Motor neuron (in vitro differentiated cells): ENCODE data around the gene VSTM4. TPM values are rescaled to one million over a fixed set of nuclear protein-coding genes. Genes with fewer than 3 reads are reported as not detected.

Experiments
- ATAC-seq, 8 experiments: fragments of 200-7000 bp; cut with Tn5 transposase; replicated peaks in 6 of 8; 2 replicates each; pipeline ENCODE4 v1.8.0; 2021; ENCODE audit warnings: mild to moderate bottlenecking in 8 of 8, moderate library complexity in 8 of 8
- H3K27ac ChIP-seq, 2 donors: fragments of 250-450 bp; sonication (Bioruptor Pico); 2 replicates each; pipeline ENCODE4 v1.9.0; 2021; ENCODE audit warnings: antibody characterized with exemption in 2 of 2, mild to moderate bottlenecking in 2 of 2, moderate library complexity in 1 of 2
- H3K4me1 ChIP-seq, 2 donors: fragments of 250-450 bp; sonication (Bioruptor Pico); replicated peaks in 1 of 2; 2 replicates each; pipeline ENCODE4 v1.6.1; 2021; ENCODE audit warnings: antibody characterized with exemption in 2 of 2, mild to moderate bottlenecking in 2 of 2, moderate library complexity in 1 of 2
- H3K4me3 ChIP-seq, 5 donors: fragments of 250-450 bp; sonication (Bioruptor Pico); 2 replicates each; pipeline ENCODE4 v1.9.0; 2021; ENCODE audit warnings: antibody characterized with exemption in 5 of 5, mild to moderate bottlenecking in 5 of 5, moderate library complexity in 4 of 5
- WGBS, 10 experiments: fragments of 450-650 bp; shearing (Covaris generic); methylation state at CpG; one replicate each; pipeline ENCODE4 v1.0.0; 2022; 5-methylcytosine and 5-hydroxymethylcytosine counted together
- in situ Hi-C, 9 experiments: fragments of 400-800 bp; cut with MboI; loops; one replicate each; pipeline ENCODE4 v1.15.0; 2021; ENCODE audit warnings: low sequenced_read_pairs in 9 of 9, low pct_unique_long_range_greater_than_20kb in 2 of 9; ENCODE audit not compliant: unreplicated experiment in 9 of 9
- total RNA-seq, 8 experiments: library from RNA; unstranded; fragments of 300-600 nt; gene quantifications; 2 replicates each; pipeline versions ENCODE4 v1.2.3 to v1.2.4, GENCODE V29; 2022

The VSTM4 gene
- total RNA-seq, 8 experiments from 2014 or later = 0.24 to 19.0 (median 2.0) TPM

DNA sequence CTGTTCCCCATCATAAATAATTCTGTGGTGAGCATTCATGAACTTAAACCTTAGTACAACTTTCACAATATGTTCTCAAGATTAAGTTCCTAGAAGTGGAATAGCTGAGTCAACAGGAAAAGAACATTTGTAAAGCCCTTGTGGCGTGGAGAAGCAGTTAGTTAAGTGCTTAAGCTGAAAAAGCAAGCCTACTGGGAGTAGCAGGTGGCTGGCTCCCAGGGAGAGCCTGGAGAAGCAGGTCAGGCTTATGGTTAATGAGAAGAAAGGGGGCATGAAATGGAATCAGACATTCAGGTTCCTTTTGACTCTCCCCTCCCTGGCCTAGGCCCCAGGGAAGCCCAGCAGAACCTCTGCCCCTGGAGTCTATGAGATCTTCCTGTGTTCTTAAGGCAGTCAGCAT is 35.3 kb downstream of the VSTM4 start:
- Histone ChIP-seq H3K27ac (no peak overlapping the region), H3K4me1 (peaks cover 10 to 16% of the 10 kb centered on the region in 2 donors), H3K4me3 (no peak overlapping the region)
- in situ Hi-C loops = no loop called here
- ATAC-seq = no peak
- 0 to 100% (median 71%) methylated on average over 1 of the region's 1 CpG; no CpG with 5 or more reads in 1 of the 10 experiments for whole genome bisulfite sequencing, 10 experiments

DNA sequence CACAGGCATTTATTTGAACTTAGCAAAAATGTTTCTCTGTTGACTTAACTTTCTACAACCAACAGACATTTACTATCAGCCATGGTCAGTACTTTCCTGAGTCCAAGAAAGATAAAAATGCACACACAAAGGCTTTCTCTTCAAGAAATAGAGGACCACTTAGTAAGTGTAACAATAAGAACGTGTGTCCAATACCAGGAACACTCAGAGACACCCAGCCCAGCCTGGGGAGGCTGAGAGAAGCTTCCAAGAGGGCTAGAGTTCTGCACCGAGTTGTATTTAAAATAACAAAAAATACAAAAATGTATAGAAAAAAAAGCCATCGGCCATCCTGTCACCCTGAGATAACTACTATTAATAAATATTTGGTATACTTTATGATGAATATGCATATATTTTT is 35.8 kb downstream of the VSTM4 start:
- H3K4me1 ChIP-seq = peaks cover 10 to 16% of the 10 kb centered on the region in 2 donors
- no peak overlapping the region for H3K4me3 ChIP-seq
- WGBS, 10 experiments = 38 to 90% (median 71%) methylated on average over 2 to 3 of the region's 3 CpGs; no CpG with 5 or more reads in 2 of the 10 experiments
- H3K27ac ChIP-seq = no peak overlapping the region
- in situ Hi-C loops = no loop called here
- ATAC-seq = no peak

DNA sequence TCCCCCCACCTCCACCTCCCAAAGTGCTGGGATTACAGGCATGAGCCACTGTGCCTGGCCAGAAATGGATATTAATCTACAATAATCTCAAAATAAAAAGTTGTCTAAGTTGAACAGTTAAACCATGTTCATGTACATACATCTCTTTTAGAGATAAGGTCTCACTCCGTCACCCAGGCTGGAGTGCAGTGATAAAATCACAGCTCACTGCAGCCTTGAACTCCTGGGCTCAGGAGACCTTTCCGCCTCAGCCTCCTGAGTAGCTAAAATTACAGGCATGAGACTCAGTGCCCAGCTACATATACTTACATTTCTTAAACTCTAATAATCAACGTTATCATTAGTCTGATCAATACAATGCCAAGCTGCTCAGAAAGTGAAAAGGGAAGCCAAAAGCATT is 36.2 kb downstream of the VSTM4 start:
- WGBS, 10 experiments = 40 to 100% (median 78%) methylated on average over 1 to 3 of the region's 3 CpGs; no CpG with 5 or more reads in 1 of the 10 experiments
- H3K4me3 ChIP-seq = no peak overlapping the region
- no peak for ATAC-seq
- H3K27ac ChIP-seq = no peak overlapping the region
- in situ Hi-C loops = no loop called here
- peaks cover 10 to 16% of the 10 kb centered on the region in 2 donors for H3K4me1 ChIP-seq

DNA sequence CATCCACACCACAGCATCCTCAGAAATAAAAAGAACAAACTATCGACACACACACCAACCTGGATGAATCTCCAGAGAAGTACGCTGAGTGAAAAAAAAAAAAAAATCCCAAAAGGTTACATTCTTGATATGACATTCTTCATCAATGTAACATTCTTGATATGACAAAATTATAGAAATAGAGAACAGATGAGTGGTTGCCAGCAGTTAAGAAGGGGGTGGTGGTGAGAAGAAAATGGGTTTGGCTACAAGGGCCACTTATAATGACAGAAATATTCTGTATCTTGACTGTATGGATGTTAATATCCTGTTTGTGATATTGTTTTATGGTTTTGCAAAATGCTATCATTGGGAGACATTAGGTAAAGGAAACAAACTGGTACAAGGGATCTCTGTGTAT is 36.9 kb downstream of the VSTM4 start:
- no peak overlapping the region for H3K4me3 ChIP-seq
- H3K4me1 ChIP-seq = peaks cover 7 to 10% of the 10 kb centered on the region in 2 donors
- 64 to 100% (median 98%) methylated on average over 1 to 2 of the region's 2 CpGs; no CpG with 5 or more reads in 2 of the 10 experiments for WGBS, 10 experiments
- in situ Hi-C loops = no loop called here
- no peak overlapping the region for H3K27ac ChIP-seq
- ATAC-seq = no peak

DNA sequence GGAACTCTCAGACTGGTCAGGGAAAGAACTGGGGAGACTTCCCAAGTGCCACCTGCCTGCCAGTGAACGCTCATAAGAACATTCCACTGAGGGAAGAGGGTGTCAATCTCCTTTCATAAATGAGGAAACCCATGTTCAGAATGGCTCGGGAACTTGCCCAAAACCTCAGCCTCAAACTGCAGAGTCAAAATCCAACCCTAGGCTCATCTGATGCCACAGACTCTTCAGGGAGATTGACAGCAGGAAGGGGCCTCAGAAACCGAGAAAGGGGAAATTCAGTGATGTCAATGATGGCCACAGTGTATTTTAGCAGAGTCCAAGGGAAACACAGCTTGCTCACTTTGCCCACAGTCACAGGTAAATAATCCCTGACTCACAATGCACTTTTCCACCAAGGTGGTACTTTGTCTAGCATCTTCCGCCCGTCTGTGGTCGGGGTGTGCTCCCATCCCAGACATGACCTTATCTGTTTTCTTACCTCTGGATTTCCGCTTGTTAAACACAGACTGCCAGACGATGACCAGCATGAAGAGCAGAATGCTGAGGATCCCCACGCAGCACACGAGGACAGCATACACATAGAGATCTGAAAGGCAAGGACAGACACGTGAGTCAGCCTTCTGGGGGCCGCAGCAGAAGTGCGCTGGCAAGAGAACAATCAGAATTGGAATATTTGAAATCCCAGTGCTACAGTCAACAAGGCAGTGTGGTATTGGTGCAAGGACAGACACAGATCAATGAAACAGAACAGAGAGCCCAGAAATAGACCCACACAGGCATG is 38.4 kb downstream of the VSTM4 start:
- Histone ChIP-seq H3K4me3 (no peak overlapping the region), H3K4me1 (no peaks in the 10 kb centered on the region), H3K27ac (no peak overlapping the region)
- peak in 2 of 8 experiments; percentile 17 to 67 for ATAC-seq
- in situ Hi-C loops = no loop called here
- WGBS, 10 experiments = 67 to 94% (median 84%) methylated on average over 1 to 11 of the region's 13 CpGs

DNA sequence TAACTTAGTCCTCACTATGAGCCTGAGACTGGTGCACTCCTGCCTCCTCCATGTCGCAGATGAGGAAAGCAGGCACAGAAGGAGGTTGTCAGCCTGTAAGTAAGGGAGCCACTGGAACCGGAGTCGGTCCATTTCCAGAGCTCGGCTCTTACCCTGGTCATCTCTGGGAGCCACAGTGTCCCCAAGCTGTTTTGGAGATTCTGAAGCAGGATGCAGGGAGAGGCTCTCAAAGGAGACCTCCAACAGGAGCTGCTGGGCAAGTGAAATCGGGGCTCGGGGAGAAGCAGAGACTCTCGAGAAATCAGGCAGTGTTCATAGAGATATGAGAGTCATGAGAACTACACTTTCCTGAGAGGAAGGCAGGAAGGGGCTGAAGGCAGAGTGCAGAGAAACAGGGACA is 39.0 kb downstream of the VSTM4 start:
- no peak overlapping the region for H3K27ac ChIP-seq
- no peaks in the 10 kb centered on the region for H3K4me1 ChIP-seq
- WGBS, 10 experiments = 52 to 100% (median 96%) methylated on average over 1 to 7 of the region's 7 CpGs; no CpG with 5 or more reads in 4 of the 10 experiments
- ATAC-seq = no peak
- no peak overlapping the region for H3K4me3 ChIP-seq
- in situ Hi-C loops = no loop called here

DNA sequence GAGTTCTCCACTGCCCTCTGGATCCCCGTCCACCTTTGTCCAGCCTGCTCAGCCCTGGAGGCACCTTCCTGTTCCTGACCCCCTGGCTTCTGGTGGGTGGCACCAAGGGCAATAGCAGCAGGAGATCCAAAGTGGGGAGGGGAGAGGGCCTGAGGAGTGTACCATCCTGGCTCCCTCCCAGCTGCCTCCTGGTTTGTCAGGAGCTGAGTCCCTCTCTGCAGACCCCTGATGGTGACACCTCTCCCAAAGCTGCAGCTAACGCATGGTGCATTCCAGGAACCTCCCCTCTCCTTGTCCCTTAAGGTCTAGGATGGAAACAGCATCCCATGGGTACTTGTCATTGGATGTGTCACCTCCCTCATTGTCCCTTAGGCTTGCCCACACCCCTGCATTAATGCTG is 39.6 kb downstream of the VSTM4 start:
- no peak overlapping the region for H3K27ac ChIP-seq
- H3K4me1 ChIP-seq = no peaks in the 10 kb centered on the region
- no peak overlapping the region for H3K4me3 ChIP-seq
- no peak for ATAC-seq
- 20 to 100% (median 86%) methylated on average over 1 to 2 of the region's 2 CpGs; no CpG with 5 or more reads in 4 of the 10 experiments for WGBS, 10 experiments
- in situ Hi-C loops = no loop called here

DNA sequence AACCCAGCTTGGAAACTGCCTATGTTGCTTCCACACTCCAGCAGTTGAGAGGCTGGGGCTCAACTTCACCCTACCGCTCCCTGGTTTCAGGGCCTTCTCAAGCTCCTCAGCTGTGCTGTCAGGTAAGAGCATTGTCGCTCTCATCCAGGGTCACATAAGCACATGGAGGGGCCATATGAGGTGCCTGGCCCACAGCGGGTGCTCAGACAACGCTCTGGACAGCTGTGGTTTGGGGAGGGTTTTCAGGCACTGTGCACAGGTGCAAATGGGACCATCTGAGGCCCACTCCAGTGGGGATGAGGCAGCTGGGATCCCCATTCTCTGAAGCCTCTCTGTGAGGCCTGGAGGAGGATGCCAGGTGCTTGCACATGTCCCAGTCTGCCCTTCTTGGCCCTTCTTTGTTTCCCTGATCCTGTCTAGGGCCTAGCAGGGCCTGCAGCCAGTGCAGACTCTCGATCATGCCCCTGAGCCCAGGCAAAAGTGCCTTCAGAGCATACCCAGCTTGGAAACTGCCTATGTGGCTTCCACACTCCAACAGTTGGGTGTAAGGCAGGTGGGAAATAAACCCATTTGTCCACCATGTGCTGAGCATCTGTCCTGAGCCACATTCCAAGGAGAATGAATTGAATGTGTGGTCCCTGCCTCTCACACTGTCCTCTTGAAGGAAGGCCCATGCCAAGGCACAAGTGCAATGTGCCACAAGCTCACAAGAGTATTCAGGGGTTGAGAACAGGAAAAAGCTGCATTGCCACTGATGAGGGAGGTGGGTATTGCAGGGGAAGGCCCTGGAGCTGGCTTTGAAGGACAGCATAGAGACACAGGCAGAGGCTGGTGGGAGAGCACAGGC is 40.3 kb downstream of the VSTM4 start:
- Histone ChIP-seq H3K4me1 (no peaks in the 10 kb centered on the region), H3K27ac (no peak overlapping the region), H3K4me3 (no peak overlapping the region)
- in situ Hi-C loops = no loop called here
- ATAC-seq = peak in 1 of 8 experiments; percentile 19
- 75 to 100% (median 100%) methylated on average over 1 to 3 of the region's 5 CpGs; no CpG with 5 or more reads in 5 of the 10 experiments for WGBS, 10 experiments

DNA sequence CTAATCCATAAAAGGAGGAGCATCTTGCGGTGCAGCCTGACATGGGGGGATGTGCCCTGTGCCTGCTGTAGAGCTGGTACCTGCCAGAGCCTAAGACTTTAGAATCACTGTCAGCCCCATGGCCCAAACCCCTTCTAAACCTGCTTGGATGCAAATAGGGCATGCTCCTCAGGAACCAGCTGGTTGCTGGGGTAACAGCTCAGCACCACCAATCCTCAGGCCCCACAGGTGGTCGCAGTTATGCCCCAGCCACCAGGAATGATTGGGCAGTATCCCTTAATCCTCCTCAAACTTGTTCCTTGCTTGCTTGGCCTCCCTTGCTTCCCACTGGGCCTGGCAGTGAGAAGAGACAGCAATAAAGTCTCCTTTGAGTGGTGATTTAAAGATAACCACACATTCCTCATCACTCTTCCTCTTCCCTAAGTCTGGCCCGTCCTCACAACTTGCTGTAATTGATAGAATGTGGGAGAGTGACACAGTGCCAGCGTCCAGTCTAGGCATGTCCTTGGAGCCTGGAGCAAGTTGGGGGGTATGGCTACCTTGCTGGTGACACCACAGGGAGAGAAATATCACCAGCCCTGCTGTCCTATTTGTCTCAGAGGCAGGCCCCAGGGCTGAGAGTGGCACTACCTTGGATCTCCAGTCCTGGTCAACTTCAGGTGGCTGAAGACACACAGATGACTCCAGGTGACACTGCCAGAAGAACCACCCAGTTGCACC is 43.0 kb downstream of the VSTM4 start:
- Histone ChIP-seq H3K27ac (no peak overlapping the region), H3K4me1 (no peaks in the 10 kb centered on the region), H3K4me3 (no peak overlapping the region)
- 77 to 100% methylated on average over 1 to 3 of the region's 4 CpGs; no CpG with 5 or more reads in 8 of the 10 experiments for whole genome bisulfite sequencing, 10 experiments
- no peak for ATAC-seq
- in situ Hi-C loops = no loop called here

DNA sequence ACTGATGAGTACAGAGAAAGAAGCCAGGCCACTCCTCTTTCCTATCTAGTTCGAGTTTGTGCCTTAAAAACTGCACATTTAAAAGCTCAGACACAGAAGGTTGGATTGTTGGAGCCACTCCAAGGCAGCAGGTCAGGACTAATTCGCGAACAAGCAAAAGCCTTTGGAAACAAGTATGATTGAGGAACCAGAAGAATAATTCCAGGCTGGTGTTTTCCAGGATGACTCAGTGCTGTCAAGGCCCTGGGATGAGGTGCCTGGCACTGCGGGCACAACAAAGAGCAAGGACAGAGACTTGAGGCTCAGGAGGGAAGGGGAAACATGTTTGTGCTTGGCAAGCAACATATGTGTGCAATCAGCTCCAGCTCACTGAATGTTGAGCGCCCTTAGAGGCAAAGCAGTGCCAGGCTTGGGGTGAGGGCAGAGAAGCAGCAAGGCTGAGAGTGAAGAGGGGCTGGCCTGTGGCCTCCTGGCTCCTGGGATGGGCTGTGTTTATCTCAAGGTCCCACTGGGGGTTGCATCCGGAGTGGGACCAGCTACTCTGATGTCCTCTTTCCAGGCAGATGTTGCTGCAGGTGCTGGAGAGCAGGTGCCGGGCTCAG is 44.1 kb downstream of the VSTM4 start:
- in situ Hi-C loops = no loop called here
- H3K4me3 ChIP-seq = no peak overlapping the region
- H3K27ac ChIP-seq = no peak overlapping the region
- no peaks in the 10 kb centered on the region for H3K4me1 ChIP-seq
- ATAC-seq = peak in 1 of 8 experiments; percentile 63
- 21 to 100% (median 78%) methylated on average over 1 to 6 of the region's 7 CpGs for WGBS, 10 experiments

DNA sequence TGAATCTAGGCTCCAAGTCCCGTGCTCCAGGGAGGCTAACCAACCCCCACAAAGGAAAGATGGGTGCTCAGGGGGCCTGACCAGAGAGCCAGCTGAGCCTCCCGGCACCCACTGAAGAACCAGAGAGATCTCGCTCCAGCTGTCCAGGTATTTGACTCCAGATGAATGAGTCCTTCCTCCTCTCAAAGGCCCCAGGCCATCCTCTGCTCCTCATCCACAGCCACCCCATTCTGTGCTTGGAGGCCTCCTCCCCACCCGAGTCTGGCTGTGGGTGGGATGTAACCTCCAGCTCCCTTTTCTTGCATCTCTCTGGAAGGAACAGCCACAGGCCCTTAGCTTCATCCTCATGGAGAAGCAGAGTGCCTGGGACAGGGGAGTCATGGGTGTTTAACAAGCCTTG is 44.6 kb downstream of the VSTM4 start:
- Histone ChIP-seq H3K27ac (no peak overlapping the region), H3K4me1 (no peaks in the 10 kb centered on the region), H3K4me3 (no peak overlapping the region)
- ATAC-seq = no peak
- WGBS, 10 experiments = 0 to 83% (median 80%) methylated on average over 1 to 4 of the region's 4 CpGs; no CpG with 5 or more reads in 5 of the 10 experiments
- in situ Hi-C loops = no loop called here

DNA sequence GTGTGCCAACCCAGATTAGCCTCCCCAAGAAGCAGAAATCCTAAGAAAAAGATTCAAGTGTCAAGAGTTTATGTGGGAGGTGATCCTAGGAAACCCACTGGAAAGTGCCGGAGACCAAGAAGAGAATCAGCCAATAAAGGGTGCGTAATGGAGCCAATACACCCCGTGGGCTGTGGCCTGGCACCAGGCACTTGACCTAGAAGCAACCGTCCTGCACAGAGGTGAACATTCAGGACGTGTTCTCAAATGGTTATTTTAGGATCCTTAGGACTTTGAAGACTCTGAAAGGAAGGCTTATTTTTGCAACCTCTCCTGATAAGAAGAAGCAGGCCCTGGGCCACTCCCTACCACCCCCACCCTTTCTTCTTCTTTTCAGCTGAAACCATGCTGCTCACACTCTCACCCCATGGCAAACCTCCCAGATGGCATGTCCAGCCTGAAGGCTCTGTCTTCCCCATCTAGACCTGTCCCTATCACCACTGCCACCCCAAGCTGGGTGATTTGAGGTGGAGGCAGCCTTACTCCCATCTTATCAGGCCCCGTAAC is 46.6 kb downstream of the VSTM4 start:
- H3K27ac ChIP-seq = no peak overlapping the region
- 50 to 100% (median 74%) methylated on average over 1 to 6 of the region's 6 CpGs; no CpG with 5 or more reads in 4 of the 10 experiments for WGBS, 10 experiments
- H3K4me3 ChIP-seq = no peak overlapping the region
- in situ Hi-C loops = no loop called here
- no peaks in the 10 kb centered on the region for H3K4me1 ChIP-seq
- ATAC-seq = no peak
